GM21360 (cell line): ENCODE results near the gene JMJD4.

Experiments
- ATAC-seq: cut with Tn5 transposase; IDR thresholded peaks from one replicate; pipeline ENCODE4 v1.9.1; 2021; ENCODE audit warnings: mild to moderate bottlenecking, moderate library complexity; ENCODE audit not compliant: unreplicated experiment

The JMJD4 gene

GRCh38 chr1:227769047-227769935, 34.2 kb upstream of the JMJD4 start:
- no peak for ATAC-seq

GRCh38 chr1:227768640-227769039, 33.5 kb upstream of the JMJD4 start:
- no peak for ATAC-seq

GRCh38 chr1:227768125-227768439, 33.0 kb upstream of the JMJD4 start:
- ATAC-seq, result no peak

- ATAC-seq, result no peak
Measured at GRCh38 chr1:227767401-227768124, 32.5 kb upstream of the JMJD4 start.

- no peak for ATAC-seq
Measured at GRCh38 chr1:227766653-227767277, 31.7 kb upstream of the JMJD4 start.

GRCh38 chr1:227766015-227766634, 31.0 kb upstream of the JMJD4 start:
- no peak for ATAC-seq

GRCh38 chr1:227765261-227766014, 30.3 kb upstream of the JMJD4 start:
- no peak for ATAC-seq

- no peak for ATAC-seq
Measured at GRCh38 chr1:227764019-227764391, 28.9 kb upstream of the JMJD4 start.

- ATAC-seq, result no peak
Measured at GRCh38 chr1:227763246-227764018, 28.3 kb upstream of the JMJD4 start.

- peak; percentile 64 for ATAC-seq
Measured at GRCh38 chr1:227762231-227762911, 27.3 kb upstream of the JMJD4 start.

GRCh38 chr1:227761621-227762230, 26.6 kb upstream of the JMJD4 start:
- ATAC-seq, result no peak

GRCh38 chr1:227760377-227760776, 25.3 kb upstream of the JMJD4 start:
- ATAC-seq, result no peak

GRCh38 chr1:227759341-227760300, 24.5 kb upstream of the JMJD4 start:
- ATAC-seq, result no peak

GRCh38 chr1:227758366-227758765, 23.3 kb upstream of the JMJD4 start:
- peak; percentile 75 for ATAC-seq

GRCh38 chr1:227757781-227758180, 22.7 kb upstream of the JMJD4 start:
- ATAC-seq, result no peak

GRCh38 chr1:227756172-227756959, 21.3 kb upstream of the JMJD4 start:
- no peak for ATAC-seq

- no peak for ATAC-seq
Measured at GRCh38 chr1:227754958-227755357, 19.9 kb upstream of the JMJD4 start.
